GM10248 (cell line): ENCODE data around the gene RBM19.

Experiments used
- CTCF ChIA-PET: fragments of 300-600 bp; sonication (Branson Sonifier 250); formaldehyde crosslinking; extraction: SDS; loops from one replicate; lab custom pipeline; 2021; ENCODE audit warnings: antibody characterized with exemption; lab: Yijun Ruan, JAX
- POLR2A ChIA-PET: fragments of 350-650 bp; sonication (Branson Sonifier 250); formaldehyde crosslinking; extraction: SDS; loops from one replicate; lab custom pipeline; 2020; ENCODE audit warnings: antibody characterized with exemption; lab: Yijun Ruan, JAX
- DNase-seq: peaks from one replicate; pipeline ENCODE4 v3.0.0; 2012; ENCODE audit errors: extremely low spot score
- TF ChIP-seq, protein P1 (sequence below): IDR thresholded peaks from 2 replicates; pipeline ENCODE4 v1.5.1; 2012; ENCODE audit warnings: mild to moderate bottlenecking, low read depth; ENCODE audit errors: extremely low read depth, missing control alignments, control extremely low read depth

RBM19 gene

GRCh38 chr12:113840401-113841042 is 125.6 kb downstream of the RBM19 start:
- ChIA-PET CTCF (no interaction called here), POLR2A (no interaction called here)
- TF ChIP-seq, protein P1, sequence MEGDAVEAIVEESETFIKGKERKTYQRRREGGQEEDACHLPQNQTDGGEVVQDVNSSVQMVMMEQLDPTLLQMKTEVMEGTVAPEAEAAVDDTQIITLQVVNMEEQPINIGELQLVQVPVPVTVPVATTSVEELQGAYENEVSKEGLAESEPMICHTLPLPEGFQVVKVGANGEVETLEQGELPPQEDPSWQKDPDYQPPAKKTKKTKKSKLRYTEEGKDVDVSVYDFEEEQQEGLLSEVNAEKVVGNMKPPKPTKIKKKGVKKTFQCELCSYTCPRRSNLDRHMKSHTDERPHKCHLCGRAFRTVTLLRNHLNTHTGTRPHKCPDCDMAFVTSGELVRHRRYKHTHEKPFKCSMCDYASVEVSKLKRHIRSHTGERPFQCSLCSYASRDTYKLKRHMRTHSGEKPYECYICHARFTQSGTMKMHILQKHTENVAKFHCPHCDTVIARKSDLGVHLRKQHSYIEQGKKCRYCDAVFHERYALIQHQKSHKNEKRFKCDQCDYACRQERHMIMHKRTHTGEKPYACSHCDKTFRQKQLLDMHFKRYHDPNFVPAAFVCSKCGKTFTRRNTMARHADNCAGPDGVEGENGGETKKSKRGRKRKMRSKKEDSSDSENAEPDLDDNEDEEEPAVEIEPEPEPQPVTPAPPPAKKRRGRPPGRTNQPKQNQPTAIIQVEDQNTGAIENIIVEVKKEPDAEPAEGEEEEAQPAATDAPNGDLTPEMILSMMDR = no peak
- no peak for DNase-seq

DNA sequence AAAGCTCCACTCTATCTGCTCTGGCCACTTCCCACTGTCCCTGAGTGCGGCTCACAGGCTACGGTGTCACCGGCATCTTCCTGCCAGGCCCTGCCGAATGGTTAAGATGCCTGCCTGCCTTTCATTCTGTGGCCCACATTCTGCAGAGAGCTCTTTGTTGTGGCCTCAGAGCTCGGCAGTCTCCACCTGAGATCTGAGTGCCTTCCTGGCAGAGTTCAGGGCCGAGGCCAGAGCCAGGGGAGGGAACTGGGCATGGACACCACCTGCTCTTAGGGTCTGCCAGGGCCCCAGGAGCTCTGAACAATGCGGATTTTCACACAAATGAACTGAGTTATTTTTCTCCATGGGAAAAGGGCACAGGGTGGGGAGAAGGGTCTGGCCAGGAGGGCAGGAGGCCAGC is 127.2 kb downstream of the RBM19 start:
- POLR2A ChIA-PET = interaction anchor here (0.6 kb wide), 1 partner anchor 16 kb away, joined by 5 read pairs; no protein-coding TSS in a partner anchor
- TF ChIP-seq, protein P1 = no peak
- DNase-seq = no peak
- CTCF ChIA-PET = interaction anchor here (0.9 kb wide), 2 partner anchors 22 to 70 kb away, joined by 3 to 4 read pairs; no protein-coding TSS in a partner anchor

GRCh38 chr12:113837528-113838296 is 128.4 kb downstream of the RBM19 start:
- no peak for DNase-seq
- POLR2A ChIA-PET = no interaction called here
- CTCF ChIA-PET = interaction anchor here (0.9 kb wide), 1 partner anchor 21 kb away, joined by 4 read pairs; no protein-coding TSS in a partner anchor
- TF ChIP-seq, protein P1 = no peak

DNA sequence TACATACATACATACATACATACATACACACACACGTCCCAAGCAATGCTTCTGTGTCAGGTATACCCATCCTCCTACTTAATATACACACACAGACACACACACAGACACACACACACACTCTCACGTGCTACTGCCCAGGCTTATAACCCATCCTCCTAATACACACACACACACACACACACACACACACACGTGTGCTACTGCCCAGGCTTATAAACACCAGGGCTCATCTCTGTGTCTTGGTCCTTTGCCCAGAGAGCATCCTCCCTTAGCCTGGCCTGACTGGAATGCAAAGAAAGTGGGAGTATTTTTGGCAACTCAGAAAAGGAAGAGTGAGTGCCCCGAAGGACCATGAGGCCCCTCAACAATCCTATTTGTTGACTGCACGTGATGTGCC is 129.0 kb downstream of the RBM19 start:
- ChIA-PET POLR2A (no interaction called here), CTCF (no interaction called here)
- DNase-seq = no peak
- TF ChIP-seq, protein P1 = no peak

GRCh38 chr12:113835896-113836295 is 130.2 kb downstream of the RBM19 start:
- ChIA-PET CTCF (no interaction called here), POLR2A (no interaction called here)
- no peak for DNase-seq
- TF ChIP-seq, protein P1 = no peak

DNA sequence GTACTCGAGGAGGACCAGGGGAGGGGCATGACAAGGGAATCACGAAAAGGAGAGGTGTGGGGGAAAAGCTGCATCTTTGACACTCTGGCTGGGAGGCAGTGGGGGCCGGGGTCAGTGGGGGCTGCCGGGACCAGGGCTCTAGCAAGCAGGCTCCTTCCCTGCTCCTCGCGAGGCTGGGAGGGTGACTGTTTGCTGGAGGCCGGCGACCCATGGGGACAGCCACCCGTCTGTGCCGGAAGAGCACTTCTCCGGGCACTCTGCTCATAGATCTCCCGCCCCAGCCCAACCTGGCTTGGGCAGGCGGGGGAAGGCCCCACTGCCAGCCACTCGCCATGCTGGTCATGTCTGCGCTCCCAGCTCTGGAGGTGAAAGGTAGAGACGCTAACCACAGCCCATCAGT is 130.7 kb downstream of the RBM19 start:
- TF ChIP-seq, protein P1 = no peak
- no peak for DNase-seq
- ChIA-PET CTCF (no interaction called here), POLR2A (no interaction called here)
